Measurements from ENCODE around the gene SYT6. TPM values are rescaled to one million over a fixed set of nuclear protein-coding genes. Genes with fewer than 3 reads are reported as not detected.

Gene SYT6
- total RNA-seq, 1 experiment from 2014 or later = 77.2 TPM

GRCh38 chr1:114054148-114054547 is 99.5 kb downstream of the SYT6 start:
- Histone ChIP-seq H3T11ph (ENCODE audit: low read length) (no peak overlapping the region), H3K4me2 (ENCODE audit: insufficient read depth, insufficient read length, low read length) (no peak overlapping the region), H2BK15ac (ENCODE audit: low read depth, low read length) (no peak overlapping the region), H3K9me3 (ENCODE audit: control insufficient read depth, low read depth, low read length) (no peaks in the 10 kb centered on the region), H3K79me2 (ENCODE audit: insufficient read depth, low read length) (no peaks in the 10 kb centered on the region), H2AFZ (ENCODE audit: low read length) (no peak overlapping the region), H4K91ac (ENCODE audit: insufficient read length, low read depth, low read length) (no peak overlapping the region), H4K8ac (replicated peaks; ENCODE audit: insufficient read length, low read depth, low read length) (no peak overlapping the region), H3K56ac (ENCODE audit: insufficient read length, low read depth, low read length) (no peak overlapping the region), H2BK5ac (ENCODE audit: insufficient read length, low read length) (no peak overlapping the region), H3K27ac (ENCODE audit: insufficient read length, low read depth, low read length) (no peak overlapping the region), H3K27me3 (ENCODE audit: insufficient read depth, low read length) (no peaks in the 10 kb centered on the region; the same call in 1 of the 2 replicates), H2AK5ac (ENCODE audit: insufficient read length, low read length) (no peak overlapping the region), H4K5ac (ENCODE audit: insufficient read length, low read depth, low read length) (no peak overlapping the region), H4K20me1 (ENCODE audit: control insufficient read depth, insufficient read depth, insufficient read length) (no peaks in the 10 kb centered on the region), H3K79me1 (ENCODE audit: insufficient read depth, low read depth, low read length, poor library complexity, severe bottlenecking) (no peaks in the 10 kb centered on the region), H3K4me1 (ENCODE audit: insufficient read depth, low read length) (no peaks in the 10 kb centered on the region), H3K9ac (ENCODE audit: extremely low read depth, insufficient read length, low read length) (no peak overlapping the region), H3K14ac (ENCODE audit: insufficient read depth, low read length) (no peak overlapping the region), H3K18ac (ENCODE audit: insufficient read length, low read depth, low read length) (no peak overlapping the region), H2BK20ac (ENCODE audit: low read depth, low read length, poor library complexity, severe bottlenecking) (no peak overlapping the region), H2BK120ac (ENCODE audit: low read depth, low read length, poor library complexity, severe bottlenecking) (no peak overlapping the region), H3K23ac (ENCODE audit: insufficient read length, low read depth, low read length) (no peak overlapping the region), H3K23me2 (ENCODE audit: insufficient read length, low read depth, low read length, poor library complexity, severe bottlenecking) (no peaks in the 10 kb centered on the region), H2BK12ac (ENCODE audit: insufficient read length, low read depth, low read length) (no peak overlapping the region), H3K4ac (ENCODE audit: low read depth, low read length) (no peak overlapping the region)
- H3K36me3 Mint-ChIP-seq (ENCODE audit: insufficient read depth in 1 of 3, low read depth in 3 of 3) = peaks cover 3 to 15% (median 3%) of the 10 kb centered on the region in 3 experiments; a peak in 4 of 7 replicates
- H3K27me3 Mint-ChIP-seq (ENCODE audit: low read depth) = peaks cover 8% of the 10 kb centered on the region
- H3K4me1 Mint-ChIP-seq = peaks cover 25 to 31% of the 10 kb centered on the region in 2 experiments
- H3K27ac Mint-ChIP-seq = no peak overlapping the region
- no peak overlapping the region for H3K4me3 Mint-ChIP-seq
- 100% methylated on average over 1 of the region's 2 CpGs for WGBS (ENCODE audit: extremely low coverage, insufficient read length, low lambda C conversion rate)
- peaks cover 5 to 8% of the 10 kb centered on the region in 2 experiments; a peak in 4 of 5 replicates for H3K9me3 Mint-ChIP-seq
- TF ChIP-seq CTCF (conservative IDR thresholded peaks at IDR 0.05) = no peak
- DNase-seq = no peak
